Measurements from ENCODE around the gene TAF1C.

The TAF1C gene

DNA sequence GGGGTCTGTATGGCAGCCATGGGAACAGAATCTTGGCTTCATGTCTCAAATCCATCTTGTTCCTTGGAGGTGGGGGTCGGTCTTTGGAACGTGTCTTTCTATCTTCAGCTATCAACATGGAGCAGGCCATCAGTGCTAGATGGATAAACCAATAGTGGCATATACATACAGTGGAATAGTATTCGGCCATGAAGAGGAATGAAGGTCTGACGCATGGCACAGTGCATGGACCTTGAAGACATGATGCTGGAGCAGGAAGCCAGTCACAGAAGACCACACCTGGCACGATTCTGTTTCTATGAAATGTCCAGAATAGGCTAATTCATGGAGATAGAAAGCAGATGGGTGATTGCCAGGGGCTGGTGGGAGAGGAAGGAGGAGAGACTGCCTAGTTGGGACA is 45.2 kb upstream of the TAF1C start:
- TF ChIP-seq, protein P1, sequence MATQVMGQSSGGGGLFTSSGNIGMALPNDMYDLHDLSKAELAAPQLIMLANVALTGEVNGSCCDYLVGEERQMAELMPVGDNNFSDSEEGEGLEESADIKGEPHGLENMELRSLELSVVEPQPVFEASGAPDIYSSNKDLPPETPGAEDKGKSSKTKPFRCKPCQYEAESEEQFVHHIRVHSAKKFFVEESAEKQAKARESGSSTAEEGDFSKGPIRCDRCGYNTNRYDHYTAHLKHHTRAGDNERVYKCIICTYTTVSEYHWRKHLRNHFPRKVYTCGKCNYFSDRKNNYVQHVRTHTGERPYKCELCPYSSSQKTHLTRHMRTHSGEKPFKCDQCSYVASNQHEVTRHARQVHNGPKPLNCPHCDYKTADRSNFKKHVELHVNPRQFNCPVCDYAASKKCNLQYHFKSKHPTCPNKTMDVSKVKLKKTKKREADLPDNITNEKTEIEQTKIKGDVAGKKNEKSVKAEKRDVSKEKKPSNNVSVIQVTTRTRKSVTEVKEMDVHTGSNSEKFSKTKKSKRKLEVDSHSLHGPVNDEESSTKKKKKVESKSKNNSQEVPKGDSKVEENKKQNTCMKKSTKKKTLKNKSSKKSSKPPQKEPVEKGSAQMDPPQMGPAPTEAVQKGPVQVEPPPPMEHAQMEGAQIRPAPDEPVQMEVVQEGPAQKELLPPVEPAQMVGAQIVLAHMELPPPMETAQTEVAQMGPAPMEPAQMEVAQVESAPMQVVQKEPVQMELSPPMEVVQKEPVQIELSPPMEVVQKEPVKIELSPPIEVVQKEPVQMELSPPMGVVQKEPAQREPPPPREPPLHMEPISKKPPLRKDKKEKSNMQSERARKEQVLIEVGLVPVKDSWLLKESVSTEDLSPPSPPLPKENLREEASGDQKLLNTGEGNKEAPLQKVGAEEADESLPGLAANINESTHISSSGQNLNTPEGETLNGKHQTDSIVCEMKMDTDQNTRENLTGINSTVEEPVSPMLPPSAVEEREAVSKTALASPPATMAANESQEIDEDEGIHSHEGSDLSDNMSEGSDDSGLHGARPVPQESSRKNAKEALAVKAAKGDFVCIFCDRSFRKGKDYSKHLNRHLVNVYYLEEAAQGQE (tag by site-specific recombination; IDR thresholded peaks at IDR 0.05): no peak
- TF ChIP-seq ZNF146 (tag by site-specific recombination; IDR thresholded peaks at IDR 0.05): peak; percentile 78
- Histone ChIP-seq H3K4me3 (ENCODE audit: low read depth, low read length) (no peak overlapping the region), H3K27ac (ENCODE audit: extremely low read depth, low read depth, low read length) (no peak overlapping the region), H3K9me3 (ENCODE audit: control insufficient read depth, insufficient read depth, low read depth, low read length) (no peaks in the 10 kb centered on the region), H3K4me1 (ENCODE audit: control insufficient read depth, insufficient read depth, low read length) (no peaks in the 10 kb centered on the region), H3K36me3 (ENCODE audit: control insufficient read depth in 2 of 2, insufficient read depth in 1 of 2, low read length in 2 of 2) (no peaks in the 10 kb centered on the region)
- ChIA-PET POLR2A (no interaction called here), CTCF (interaction anchor here (0.6 kb wide), 1 partner anchor 252 kb away, joined by 3 read pairs; no protein-coding TSS in a partner anchor)

DNA sequence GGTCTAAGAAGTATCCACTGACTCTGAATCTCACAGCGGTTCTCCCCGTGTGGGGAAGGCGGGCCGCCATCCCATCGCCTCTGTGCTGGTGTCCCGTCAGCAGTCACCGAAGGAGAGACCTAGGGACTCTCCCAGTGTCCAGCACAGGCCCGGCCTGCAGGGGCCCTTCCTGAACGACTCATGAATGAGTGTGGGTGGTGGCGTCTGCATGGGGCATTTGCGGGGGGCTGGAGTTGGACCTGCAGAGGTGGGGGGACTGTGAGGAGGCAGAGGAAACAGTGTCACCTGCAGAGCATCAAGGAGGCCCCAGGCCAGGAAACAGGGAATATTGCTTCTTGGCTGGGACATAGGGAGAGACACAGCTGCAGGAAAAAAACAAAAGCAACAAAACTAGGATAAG is 42.6 kb upstream of the TAF1C start:
- no peaks in the 10 kb centered on the region for H3K36me3 ChIP-seq (ENCODE audit: control insufficient read depth in 2 of 2, insufficient read depth in 1 of 2, low read length in 2 of 2)
- POLR2A ChIA-PET: no interaction called here
- TF ChIP-seq ZNF704 (tag by site-specific recombination; IDR thresholded peaks at IDR 0.05) (no peak), GLIS1 (tag by site-specific recombination; IDR thresholded peaks at IDR 0.05) (peak; percentile 76), ZIC2 (tag by site-specific recombination; IDR thresholded peaks at IDR 0.05) (peak; percentile 27; the same call in 1 of the 2 replicates), ZNF561 (tag by site-specific recombination; IDR thresholded peaks at IDR 0.05; ENCODE audit: borderline replicate concordance) (no peak)
- no peak overlapping the region for H3K4me3 ChIP-seq (ENCODE audit: low read depth, low read length)
- no peaks in the 10 kb centered on the region for H3K4me1 ChIP-seq (ENCODE audit: control insufficient read depth, insufficient read depth, low read length)
- no peaks in the 10 kb centered on the region for H3K9me3 ChIP-seq (ENCODE audit: control insufficient read depth, insufficient read depth, low read depth, low read length)
- H3K27ac ChIP-seq (ENCODE audit: extremely low read depth, low read depth, low read length): no peak overlapping the region
- CTCF ChIA-PET: interaction anchor here (0.8 kb wide), 1 partner anchor 29 kb away, joined by 3 read pairs; no protein-coding TSS in a partner anchor

GRCh38 chr16:84228256-84228838 is 41.5 kb upstream of the TAF1C start:
- H3K4me3 ChIP-seq (ENCODE audit: low read depth, low read length): no peak overlapping the region
- CTCF ChIA-PET: interaction anchor here (0.5 kb wide), 1 partner anchor 29 kb away, joined by 3 read pairs; no protein-coding TSS in a partner anchor
- TF ChIP-seq PRDM10 (tag by site-specific recombination; IDR thresholded peaks at IDR 0.05): peak; percentile 57
- TF ChIP-seq GLI4 (tag by site-specific recombination; IDR thresholded peaks at IDR 0.05): no peak
- TF ChIP-seq ZNF707 (tag by site-specific recombination; IDR thresholded peaks at IDR 0.05): no peak
- no peak for TF ChIP-seq TCF7L2 (IDR thresholded peaks at IDR 0.05; ENCODE audit: borderline replicate concordance, low read depth, low read length)
- TF ChIP-seq ZNF341 (tag by site-specific recombination; IDR thresholded peaks at IDR 0.05; ENCODE audit: low read depth): peak; percentile 63; the same call in 1 of the 2 replicates
- TF ChIP-seq ZNF398 (tag by site-specific recombination; IDR thresholded peaks at IDR 0.05): peak; percentile 86
- TF ChIP-seq GLIS1 (tag by site-specific recombination; IDR thresholded peaks at IDR 0.05): peak; percentile 42
- TF ChIP-seq, protein P2, sequence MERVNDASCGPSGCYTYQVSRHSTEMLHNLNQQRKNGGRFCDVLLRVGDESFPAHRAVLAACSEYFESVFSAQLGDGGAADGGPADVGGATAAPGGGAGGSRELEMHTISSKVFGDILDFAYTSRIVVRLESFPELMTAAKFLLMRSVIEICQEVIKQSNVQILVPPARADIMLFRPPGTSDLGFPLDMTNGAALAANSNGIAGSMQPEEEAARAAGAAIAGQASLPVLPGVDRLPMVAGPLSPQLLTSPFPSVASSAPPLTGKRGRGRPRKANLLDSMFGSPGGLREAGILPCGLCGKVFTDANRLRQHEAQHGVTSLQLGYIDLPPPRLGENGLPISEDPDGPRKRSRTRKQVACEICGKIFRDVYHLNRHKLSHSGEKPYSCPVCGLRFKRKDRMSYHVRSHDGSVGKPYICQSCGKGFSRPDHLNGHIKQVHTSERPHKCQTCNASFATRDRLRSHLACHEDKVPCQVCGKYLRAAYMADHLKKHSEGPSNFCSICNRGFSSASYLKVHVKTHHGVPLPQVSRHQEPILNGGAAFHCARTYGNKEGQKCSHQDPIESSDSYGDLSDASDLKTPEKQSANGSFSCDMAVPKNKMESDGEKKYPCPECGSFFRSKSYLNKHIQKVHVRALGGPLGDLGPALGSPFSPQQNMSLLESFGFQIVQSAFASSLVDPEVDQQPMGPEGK (tag by site-specific recombination; IDR thresholded peaks at IDR 0.05): peak; percentile 41
- peak; percentile 56; the same call in 1 of the 2 replicates for TF ChIP-seq KLF17 (tag by site-specific recombination; IDR thresholded peaks at IDR 0.05)
- TF ChIP-seq ZIC2 (tag by site-specific recombination; IDR thresholded peaks at IDR 0.05): peak; percentile 56
- TF ChIP-seq EGR2 (tag by site-specific recombination; IDR thresholded peaks at IDR 0.05; ENCODE audit: low read depth): peak; percentile 79
- TF ChIP-seq ZNF404 (tag by site-specific recombination; IDR thresholded peaks at IDR 0.05): no peak

More at GRCh38 chr16:84228256-84228838, 41.5 kb upstream of the TAF1C start:
- H3K36me3 ChIP-seq (ENCODE audit: control insufficient read depth in 2 of 2, insufficient read depth in 1 of 2, low read length in 2 of 2): no peaks in the 10 kb centered on the region
- POLR2A ChIA-PET: interaction anchor here (0.6 kb wide), 1 partner anchor 808 kb away, joined by 4 read pairs; no protein-coding TSS in a partner anchor
- H3K9me3 ChIP-seq (ENCODE audit: control insufficient read depth, insufficient read depth, low read depth, low read length): no peaks in the 10 kb centered on the region
- no peaks in the 10 kb centered on the region for H3K4me1 ChIP-seq (ENCODE audit: control insufficient read depth, insufficient read depth, low read length)
- H3K27ac ChIP-seq (ENCODE audit: extremely low read depth, low read depth, low read length): no peak overlapping the region
